ENCODE results near the gene CRX.
"Not testable (repeated sequence)": the region's sequence is repeated elsewhere in the genome, so short reads cannot be mapped to it uniquely, and the experiment has no call there.

Gene CRX

DNA sequence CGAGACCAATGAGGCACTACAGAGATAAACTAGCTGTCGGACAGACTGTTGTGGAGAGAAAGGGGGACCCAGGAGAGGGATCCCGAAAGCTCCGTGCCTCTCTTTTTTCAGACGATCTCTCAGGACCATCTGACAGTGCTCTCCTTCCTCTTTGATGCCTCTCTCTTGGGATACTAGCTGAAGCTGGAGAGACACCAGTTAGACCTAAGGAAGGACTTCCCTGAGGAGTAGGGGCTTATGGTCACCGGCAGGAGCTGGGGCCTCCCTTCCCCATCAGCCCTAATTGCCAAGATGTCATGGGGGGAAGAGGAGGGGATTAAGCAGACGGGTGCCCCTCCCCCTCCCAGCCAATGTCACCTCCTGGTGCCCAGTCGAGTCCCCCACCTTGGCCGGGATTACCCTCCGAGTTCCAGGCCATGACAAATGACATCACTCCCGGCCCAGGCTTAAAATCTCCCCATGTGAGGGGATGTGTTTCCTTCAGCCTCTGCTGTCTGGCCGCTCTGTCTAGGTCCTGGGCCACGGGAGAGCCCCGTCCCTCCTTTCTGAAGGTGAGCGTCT lies at the start of gene CRX:
Gene CRX, plus strand, starts transcription at position 478 of the 561 bp plus-strand sequence. CDS start 12,507 bp downstream, outside the sequence.
- no peak for DNase-seq (ENCODE audit: low read depth)

DNA sequence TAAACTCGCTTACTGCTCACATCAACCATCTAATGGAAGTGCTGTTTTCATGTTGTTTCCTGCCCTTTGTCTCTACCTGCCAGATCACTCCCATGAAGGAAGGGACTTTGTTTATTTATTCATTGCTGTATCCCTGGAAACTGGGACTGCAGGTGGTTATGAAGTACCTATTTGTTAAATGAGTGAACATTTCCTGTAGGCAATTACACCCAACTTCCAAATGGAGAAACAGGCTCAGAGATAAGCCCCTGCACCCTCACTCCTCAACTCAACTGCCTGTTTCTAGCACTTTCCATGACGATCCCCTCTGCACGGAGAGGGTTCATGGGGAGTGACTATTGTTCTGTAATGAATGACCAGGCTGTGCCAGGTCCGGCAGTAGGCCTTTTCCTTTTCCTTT lies 45.2 kb upstream of the CRX start:
- no peak for DNase-seq (ENCODE audit: low read depth)

- not testable (repeated sequence) for DNase-seq (ENCODE audit: low read depth)
These were observed 44.3 kb upstream of the CRX start for GRCh38 chr19:47777245-47778048.

DNA sequence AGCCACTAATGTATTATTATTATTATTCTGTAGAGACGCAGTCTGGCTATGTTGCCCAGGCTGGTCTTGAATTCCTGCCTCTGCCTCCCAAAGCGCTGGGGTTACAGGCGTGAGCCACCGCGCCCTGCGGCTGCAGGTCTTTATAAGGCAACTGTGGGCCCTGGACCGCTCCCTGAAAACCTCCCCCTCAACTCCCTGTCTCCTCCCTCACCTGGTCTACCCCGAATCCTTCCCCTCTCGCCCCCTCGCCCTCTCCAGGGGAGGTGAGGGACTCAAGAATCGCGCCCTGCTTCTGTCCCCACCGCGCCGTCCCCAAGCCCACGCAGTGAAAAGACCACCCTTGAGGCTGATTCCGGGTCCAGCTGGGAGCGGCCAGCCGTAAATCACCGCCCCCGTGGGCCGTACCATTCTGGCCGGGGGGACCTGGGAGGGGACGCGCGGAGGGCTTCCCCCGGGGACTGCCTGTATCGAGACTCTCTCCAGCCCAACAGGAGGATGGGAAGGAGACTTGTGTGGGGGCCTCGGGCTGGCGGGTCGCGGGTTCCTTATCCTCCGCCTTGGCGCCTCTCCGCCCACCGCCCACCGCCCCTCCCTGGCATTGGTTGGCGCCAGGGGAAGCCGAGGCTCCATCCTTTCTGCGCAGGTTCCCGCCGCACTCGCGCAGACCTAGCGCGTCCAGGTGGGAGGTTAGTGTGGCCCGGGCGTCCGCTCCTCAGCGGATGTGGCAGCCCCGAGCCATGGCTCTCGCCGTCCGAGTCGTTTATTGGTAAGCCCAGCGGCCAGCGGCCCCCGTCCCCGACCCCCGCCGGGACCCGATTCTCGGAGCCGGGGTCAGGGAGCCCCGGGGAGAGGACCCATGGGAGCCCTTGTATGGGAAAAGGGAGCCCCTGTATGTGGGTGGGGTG lies 43.4 kb upstream of the CRX start, which contains the start of gene SELENOW:
Gene SELENOW, plus strand, starts transcription at position 655 of the 905 bp plus-strand sequence. Its CDS starts 83 bp downstream, at position 738.
- DNase-seq (ENCODE audit: low read depth), result peak; percentile 62

GRCh38 chr19:47778954-47779351 lies 42.8 kb upstream of the CRX start:
- no peak for DNase-seq (ENCODE audit: low read depth)

DNA sequence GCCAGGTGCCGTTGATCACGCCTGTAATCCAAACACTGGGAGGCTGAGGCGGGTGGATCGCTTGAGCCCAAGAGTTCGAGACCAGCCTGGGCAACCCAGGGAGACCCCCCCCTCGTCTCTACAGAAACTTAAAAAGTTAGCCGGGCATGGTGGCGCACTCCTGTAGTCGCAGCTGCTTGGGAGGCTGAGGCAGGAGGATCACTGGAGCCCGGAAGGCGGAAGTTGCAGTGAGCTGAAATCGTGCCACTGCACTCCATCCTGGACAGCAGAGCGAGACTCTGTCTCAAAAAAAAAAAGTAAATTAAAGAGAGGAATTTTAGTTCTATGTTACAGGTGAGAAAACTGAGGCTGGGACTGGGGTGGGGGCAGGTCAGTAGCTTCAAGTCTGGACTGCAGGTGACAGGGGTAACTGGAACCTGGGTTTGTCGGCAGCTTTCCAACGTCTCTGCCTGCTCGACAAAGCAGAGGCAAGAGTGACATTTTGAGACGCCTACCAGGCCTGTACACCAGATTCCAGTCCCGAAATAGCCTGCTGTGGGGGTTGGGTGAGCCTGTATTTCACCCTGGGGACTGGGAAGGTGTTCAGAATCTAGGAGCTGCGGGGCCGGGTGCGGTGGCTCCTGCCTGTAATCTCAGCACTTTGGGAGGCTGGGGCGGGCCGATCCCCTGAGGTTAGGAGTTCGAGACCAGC lies 42.1 kb upstream of the CRX start:
- no peak for DNase-seq (ENCODE audit: low read depth)

- no peak for DNase-seq (ENCODE audit: low read depth)
These were observed 41.6 kb upstream of the CRX start for GRCh38 chr19:47780215-47780551.

DNA sequence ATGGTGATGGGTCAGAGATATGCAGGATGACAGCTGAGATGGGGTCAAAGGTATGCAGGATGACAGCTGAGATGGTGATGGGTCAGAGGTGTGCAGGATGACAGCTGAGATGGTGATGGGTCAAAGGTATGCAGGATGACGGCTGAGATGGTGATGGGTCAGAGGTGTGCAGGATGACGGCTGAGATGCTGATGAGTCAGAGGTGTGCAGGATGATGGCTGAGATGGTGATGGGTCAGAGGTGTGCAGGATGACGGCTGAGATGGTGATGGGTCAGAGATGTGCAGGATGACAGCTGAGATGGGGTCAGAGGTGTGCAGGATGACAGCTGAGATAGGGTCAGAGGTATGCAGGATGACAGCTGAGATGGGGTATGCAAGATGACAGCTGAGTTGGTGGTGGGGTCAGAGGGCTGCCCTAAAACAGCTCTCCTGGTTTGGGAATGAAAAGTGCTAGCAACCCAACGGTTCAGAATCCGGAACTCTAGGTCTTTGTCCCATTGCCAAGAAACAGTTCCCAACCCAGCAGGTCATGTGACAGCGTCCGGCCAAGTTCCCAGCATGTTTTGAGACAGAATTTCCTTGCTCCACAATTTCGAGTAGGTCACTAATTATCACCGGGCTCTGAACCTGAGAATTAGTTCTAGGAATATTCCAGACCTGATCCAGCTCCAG lies 40.0 kb upstream of the CRX start:
- no peak for DNase-seq (ENCODE audit: low read depth)

GRCh38 chr19:47786566-47786965 lies 35.2 kb upstream of the CRX start:
- DNase-seq (ENCODE audit: low read depth), result no peak

DNA sequence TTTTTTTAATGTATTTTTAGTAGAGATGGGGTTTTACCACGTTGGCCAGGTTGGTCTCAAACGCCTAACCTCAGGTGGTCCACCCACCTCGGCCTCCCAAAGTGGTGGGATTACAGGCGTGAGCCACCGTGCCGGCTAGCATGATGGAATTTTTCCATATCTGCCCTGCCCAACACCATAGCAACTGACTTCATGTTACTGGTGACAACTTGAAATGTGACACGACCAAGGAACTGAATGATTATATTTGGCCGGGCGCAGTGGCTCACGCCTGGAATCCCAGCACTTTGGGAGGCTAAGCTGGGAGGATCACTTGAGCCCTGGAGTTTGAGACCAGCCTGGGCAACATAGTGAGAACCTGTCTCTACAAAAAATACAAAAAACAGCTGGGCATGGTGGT lies 34.4 kb upstream of the CRX start:
- DNase-seq (ENCODE audit: low read depth), result not testable (repeated sequence)

DNA sequence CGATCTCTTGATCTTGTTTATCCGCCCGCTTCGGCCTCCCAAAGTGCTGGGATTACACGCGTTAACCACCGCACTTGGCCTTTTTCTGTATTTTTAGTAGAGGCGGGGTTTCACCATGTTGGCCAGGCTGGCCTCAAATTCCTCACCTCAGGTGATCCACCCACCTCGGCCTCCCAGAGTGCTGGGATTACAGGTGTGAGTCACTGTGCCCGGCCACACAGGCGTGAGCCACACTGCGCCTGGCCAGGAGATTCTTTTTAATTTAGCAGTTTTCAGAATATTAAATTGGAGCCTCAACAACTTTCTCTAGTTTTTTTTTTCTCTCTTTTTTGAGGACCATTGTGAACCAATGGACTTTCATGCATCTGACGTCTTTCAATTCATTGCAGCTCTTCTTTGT lies 31.9 kb upstream of the CRX start:
- DNase-seq (ENCODE audit: low read depth), result not testable (repeated sequence)

DNA sequence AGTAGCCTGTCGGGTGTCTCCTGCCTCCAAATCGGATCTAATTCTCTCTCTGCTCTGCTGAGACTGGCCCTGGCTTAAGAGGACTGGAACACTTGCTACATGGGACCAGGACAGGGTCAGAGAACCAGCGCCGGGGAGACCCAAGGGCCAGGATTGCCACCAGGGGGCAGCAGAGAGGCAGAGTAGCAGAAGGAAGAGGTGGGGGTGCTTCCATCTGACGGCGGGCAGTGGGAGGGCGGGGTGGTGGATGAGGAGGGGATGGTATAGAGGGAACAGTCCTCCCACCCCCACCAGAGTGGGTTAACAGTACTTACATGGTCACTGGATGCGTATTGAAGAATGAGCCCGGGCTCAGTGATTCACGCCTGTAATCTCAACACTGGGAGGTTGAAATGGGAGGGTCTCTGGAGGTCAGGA lies 31.3 kb upstream of the CRX start:
- DNase-seq (ENCODE audit: low read depth), result peak; percentile 79

- DNase-seq (ENCODE audit: low read depth), result no peak
These were observed 29.1 kb upstream of the CRX start for GRCh38 chr19:47792616-47793015.

DNA sequence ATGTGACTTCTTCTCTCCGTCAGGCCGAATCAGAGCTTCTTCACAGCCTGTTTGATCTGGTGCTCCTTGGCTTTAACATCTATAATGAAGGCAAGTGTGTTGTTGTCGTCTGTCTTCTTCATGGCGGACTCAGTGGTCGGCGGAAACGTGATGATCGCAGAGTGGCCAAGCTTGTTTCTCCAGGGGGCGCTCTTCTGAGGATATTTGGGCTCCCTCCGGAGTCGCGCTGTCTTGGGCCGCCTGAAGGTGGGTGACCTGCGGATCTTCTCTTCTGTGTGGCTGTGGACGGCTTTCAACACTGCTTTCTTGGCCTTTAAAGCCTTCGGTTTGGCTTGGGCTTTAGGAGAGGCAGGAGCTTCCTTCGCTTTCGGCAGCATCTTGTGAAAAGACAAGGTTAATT lies 27.2 kb upstream of the CRX start:
- DNase-seq (ENCODE audit: low read depth), result no peak

GRCh38 chr19:47796785-47797184 lies 25.0 kb upstream of the CRX start:
- DNase-seq (ENCODE audit: low read depth), result no peak

DNA sequence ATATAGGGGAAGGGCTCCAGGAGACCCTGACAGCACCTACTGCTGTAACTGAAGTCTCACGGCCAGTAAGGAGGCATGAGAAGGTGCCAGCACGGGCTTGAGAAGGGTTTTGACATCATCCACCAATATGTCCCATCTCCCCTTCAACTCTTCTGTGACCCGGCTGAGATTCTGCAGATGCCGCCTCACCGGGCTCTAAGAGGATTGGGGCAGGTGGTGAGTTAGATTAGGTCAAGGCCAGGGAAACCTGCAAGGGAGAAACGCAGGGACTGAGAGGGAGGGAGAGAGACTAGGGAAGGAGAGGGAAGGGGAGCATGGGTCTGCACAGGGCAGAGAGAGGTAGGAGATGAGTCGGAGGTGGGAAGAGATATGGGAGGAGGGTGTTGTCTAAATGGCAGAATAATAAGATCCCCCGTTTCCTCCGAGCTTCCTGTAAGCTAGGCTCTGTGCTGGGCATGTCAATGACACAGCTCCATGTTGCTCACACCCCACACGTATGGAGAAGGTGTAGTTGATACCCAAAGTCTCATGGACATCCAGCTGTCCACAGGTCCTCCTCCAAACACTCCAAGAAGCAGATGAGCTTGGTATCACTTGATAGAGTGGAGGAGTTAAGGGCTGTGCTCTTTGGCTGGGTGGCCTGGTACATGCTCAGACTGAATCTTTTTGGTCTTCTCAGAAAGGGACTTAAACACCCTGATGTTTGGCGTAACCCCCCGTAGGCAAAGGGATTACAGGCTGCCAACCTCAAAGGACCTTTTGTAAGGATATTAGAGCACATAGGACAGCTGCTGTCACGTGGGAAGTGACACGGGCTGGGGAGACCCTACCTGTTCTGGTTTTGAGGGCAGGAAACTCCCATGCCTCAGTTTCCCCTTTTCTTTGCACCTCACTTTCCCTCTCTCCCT lies 23.5 kb upstream of the CRX start:
- no peak for DNase-seq (ENCODE audit: low read depth)

GRCh38 chr19:47798904-47799266 lies 22.9 kb upstream of the CRX start:
- DNase-seq (ENCODE audit: low read depth), result no peak

GRCh38 chr19:47801270-47801669 lies 20.5 kb upstream of the CRX start:
- no peak for DNase-seq (ENCODE audit: low read depth)

- DNase-seq (ENCODE audit: low read depth), result no peak
These were observed 19.2 kb upstream of the CRX start for GRCh38 chr19:47802521-47803043.

DNA sequence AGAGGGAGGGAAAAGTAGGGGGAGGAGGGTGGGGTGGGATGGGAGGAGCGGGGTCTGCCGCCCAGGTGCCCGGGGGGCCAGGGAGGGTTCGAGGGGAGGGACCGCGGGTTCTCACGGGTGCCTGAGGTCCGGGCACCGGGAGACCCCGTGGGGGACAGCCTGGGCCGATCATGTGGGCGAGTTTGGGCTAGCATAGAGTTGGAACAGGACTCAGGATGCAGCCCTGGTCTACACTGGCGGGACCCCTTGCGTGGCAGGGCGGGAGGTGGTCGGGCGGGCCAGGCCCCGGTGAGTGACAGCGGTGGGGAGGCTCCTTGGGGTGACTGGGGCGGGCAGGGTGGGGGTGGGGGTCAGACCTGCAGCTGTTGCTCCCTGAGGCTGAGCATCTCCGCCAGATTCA lies 18.6 kb upstream of the CRX start:
- not testable (repeated sequence) for DNase-seq (ENCODE audit: low read depth)

Data from stimulated activated CD8-positive, alpha-beta memory T cell treated with anti-CD3 and anti-CD28 coated beads, Interleukin-12 subunit alpha, Interleukin-12 subunit beta, amount 100 ng/mL, for 1 hour (primary cell).